HCT116 (cell line): ENCODE results near the gene EHMT1. TPM values are rescaled to one million over a fixed set of nuclear protein-coding genes. Genes with fewer than 3 reads are reported as not detected.

Experiments
- ATAC-seq: fragments of 200-7000 bp; cut with Tn5 transposase; 2 replicates; pipeline ENCODE4 v1.9.1; 2020; ENCODE audit warnings: mild to moderate bottlenecking, moderate library complexity
- BruUV-seq: library from RNA; stranded (reverse); fragments of 400-500 nt; replicated peaks from 2 replicates; lab custom pipeline; 2021; lab: Mats Ljungman, UMichigan
- CTCF ChIA-PET: fragments of 300-600 bp; sonication (Branson Sonifier 250); formaldehyde crosslinking; loops from one replicate; lab custom pipeline; 2021; ENCODE audit warnings: antibody characterized with exemption; lab: Charles Lee
- POLR2A ChIA-PET: fragments of 300-600, 350-600 bp; sonication (Branson Sonifier 250); formaldehyde crosslinking; loops from one replicate; lab custom pipeline; 2021; ENCODE audit warnings: antibody characterized with exemption; lab: Charles Lee
- RAD21 ChIA-PET, 2 experiments: fragments of 300-600 bp; sonication (Branson Sonifier 250); formaldehyde crosslinking; loops; one replicate each; lab custom pipeline; 2023; ENCODE audit warnings: low total read pairs in 2 of 2; ENCODE audit not compliant: uncharacterized antibody in 2 of 2, unreplicated experiment in 2 of 2, low non-redundant PET in 1 of 2; lab: Charles Lee
- DNase-seq: peaks from one replicate; pipeline ENCODE4 v3.0.0-alpha.2; 2010; ENCODE audit warnings: low read depth, low spot score
- H2AFZ ChIP-seq: fragments of 200-600 bp; shearing (Covaris generic), sonication (generic); 2 replicates; pipeline ENCODE4 v1.6.1; 2017; ENCODE audit warnings: low read depth, mixed run types, mixed read lengths, antibody characterized with exemption, low read length; ENCODE audit not compliant: poor library complexity, severe bottlenecking
- H3K27ac ChIP-seq: 2 replicates; pipeline ENCODE4 v1.5.1; 2012; ENCODE audit warnings: low read depth, low read length
- H3K27me3 ChIP-seq: fragments of 200-600 bp; sonication (generic); 2 replicates; pipeline ENCODE4 v1.6.1; 2016; ENCODE audit warnings: mixed run types, low read length, mixed read lengths; ENCODE audit not compliant: insufficient read depth
- H3K36me3 ChIP-seq, 2 experiments: fragments of 200-500 bp in 1 of 2; fragments of 200-600 bp in 1 of 2; sonication (Bioruptor generic) in 1 of 2; sonication (generic) in 1 of 2; 2 replicates each; pipeline versions ENCODE4 v1.5.1 to v1.6.1; 2014 to 2016; ENCODE audit warnings: low read length in 2 of 2, inconsistent platforms in 1 of 2, mixed read lengths in 1 of 2, mixed run types in 1 of 2; ENCODE audit not compliant: insufficient read depth in 2 of 2, control insufficient read depth in 1 of 2
- H3K4me1 ChIP-seq, 2 experiments: fragments of 200-600 bp in 1 of 2; sonication (generic) in 1 of 2; 2 replicates each; pipeline versions ENCODE4 v1.5.1 to v1.6.1; 2012 to 2017; ENCODE audit warnings: low read length in 2 of 2, inconsistent platforms in 1 of 2, mild to moderate bottlenecking in 1 of 2, mixed read lengths in 1 of 2, mixed run types in 1 of 2, moderate library complexity in 1 of 2; ENCODE audit not compliant: insufficient read depth in 2 of 2, control insufficient read depth in 1 of 2
- H3K4me2 ChIP-seq: fragments of 200-600 bp; sonication (generic); 2 replicates; pipeline ENCODE4 v1.6.1; 2017; ENCODE audit warnings: mixed run types, low read length, mixed read lengths
- H3K4me3 ChIP-seq, 2 experiments: fragments of 200-600 bp in 1 of 2; sonication (generic) in 1 of 2; replicated peaks in 1 of 2; 2 replicates each; pipeline ENCODE4 v1.5.1; 2011 to 2016; ENCODE audit warnings: low read length in 2 of 2, control low read depth in 1 of 2, low read depth in 1 of 2, mild to moderate bottlenecking in 1 of 2, mixed read lengths in 1 of 2, mixed run types in 1 of 2
- H3K79me2 ChIP-seq: fragments of 200-600 bp; sonication (generic); 2 replicates; pipeline ENCODE4 v1.6.1; 2017; ENCODE audit warnings: mild to moderate bottlenecking, mixed run types, low read length, moderate library complexity, mixed read lengths; ENCODE audit not compliant: insufficient read depth
- H3K9ac ChIP-seq: fragments of 200-600 bp; sonication (generic); 2 replicates; pipeline ENCODE4 v1.6.1; 2016; ENCODE audit warnings: low read length, mixed read lengths
- H3K9me2 ChIP-seq: fragments of 200-600 bp; sonication (generic), shearing (Covaris generic); 2 replicates; pipeline ENCODE4 v1.6.1; 2017; ENCODE audit warnings: mixed run types, mild to moderate bottlenecking, moderate library complexity; ENCODE audit not compliant: insufficient read depth
- H3K9me3 ChIP-seq, 2 experiments: fragments of 200-500 bp in 1 of 2; fragments of 200-600 bp in 1 of 2; sonication (Bioruptor generic) in 1 of 2; sonication (generic) in 1 of 2; 2 replicates each; pipeline ENCODE4 v1.6.1; 2014 to 2017; ENCODE audit warnings: low read length in 2 of 2, mixed read lengths in 2 of 2, inconsistent platforms in 1 of 2, low read depth in 1 of 2, mild to moderate bottlenecking in 1 of 2, mixed run types in 1 of 2, moderate library complexity in 1 of 2; ENCODE audit not compliant: control insufficient read depth in 1 of 2, insufficient read depth in 1 of 2
- H4K20me1 ChIP-seq: fragments of 200-600 bp; sonication (generic), shearing (Covaris generic); 2 replicates; pipeline ENCODE4 v1.6.1; 2017; ENCODE audit warnings: mixed run types, mild to moderate bottlenecking, moderate library complexity; ENCODE audit not compliant: insufficient read depth
- ELF1 ChIP-seq: IDR thresholded peaks from 2 replicates; pipeline ENCODE4 v1.6.1; 2012; ENCODE audit warnings: low read depth, borderline replicate concordance
- FOSL1 ChIP-seq: IDR thresholded peaks from 2 replicates; pipeline ENCODE4 v1.6.1; 2012; ENCODE audit warnings: low read depth
- MAX ChIP-seq: IDR thresholded peaks from 2 replicates; pipeline ENCODE4 v1.6.1; 2012
- REST ChIP-seq: IDR thresholded peaks from 2 replicates; pipeline ENCODE4 v1.6.1; 2012; ENCODE audit warnings: low read depth
- ZBTB33 ChIP-seq: IDR thresholded peaks from 2 replicates; pipeline ENCODE4 v1.6.1; 2011; ENCODE audit warnings: mild to moderate bottlenecking, low read length, moderate library complexity; ENCODE audit not compliant: insufficient replicate concordance; ENCODE audit errors: extremely low read depth
- ZNF274 ChIP-seq: fragments of 200-500 bp; sonication (Bioruptor generic); IDR thresholded peaks from 2 replicates; pipeline ENCODE4 v1.6.1; 2014; ENCODE audit warnings: mild to moderate bottlenecking, low read depth, low read length, inconsistent platforms
- intact Hi-C: fragments of 100-400 bp; cut with micrococcal nuclease; formaldehyde crosslinking; loops from 2 replicates; pipeline ENCODE4 v1.10.0; 2022
- total RNA-seq: library from RNA; stranded (reverse); gene quantifications from one replicate; pipeline ENCODE4 v1.2.1, GENCODE V29; 2021; ENCODE audit not compliant: unreplicated experiment

EHMT1 gene
- total RNA-seq, 1 experiment from 2014 or later = 86.1 TPM

GRCh38 chr9:137878146-137878941 is 259.5 kb downstream of the EHMT1 start:
- ChIA-PET POLR2A (no interaction called here), CTCF (no interaction called here), RAD21 (no interaction called here)
- H3K79me2 ChIP-seq = no peaks in the 10 kb centered on the region
- no peak overlapping the region for H3K9ac ChIP-seq
- no peak overlapping the region for H2AFZ ChIP-seq
- intact Hi-C loops = no loop called here
- H3K9me2 ChIP-seq = no peaks in the 10 kb centered on the region
- BruUV-seq = no TSS peak
- ATAC-seq = no peak
- TF ChIP-seq MAX (no peak), REST (peak; percentile 46), ELF1 (no peak)
- no peaks in the 10 kb centered on the region for H3K27me3 ChIP-seq
- H3K4me2 ChIP-seq = no peak overlapping the region
- no peaks in the 10 kb centered on the region for H3K36me3 ChIP-seq
- no peak overlapping the region for H3K27ac ChIP-seq
- H4K20me1 ChIP-seq = no peaks in the 10 kb centered on the region
- DNase-seq = no peak
- H3K4me1 ChIP-seq = peaks cover 0 to 6% of the 10 kb centered on the region in 2 experiments; a peak in 1 of 4 replicates
- no peak overlapping the region for H3K4me3 ChIP-seq
- H3K9me3 ChIP-seq = no peaks in the 10 kb centered on the region

GRCh38 chr9:137879052-137879451 is 260.2 kb downstream of the EHMT1 start:
- RAD21 ChIA-PET = no interaction called here
- TF ChIP-seq REST (no peak), ZBTB33 (no peak), MAX (no peak), FOSL1 (no peak), ZNF274 (no peak)

More at GRCh38 chr9:137879052-137879451, 260.2 kb downstream of the EHMT1 start:
- Histone ChIP-seq H3K4me3 (no peak overlapping the region), H3K36me3 (no peaks in the 10 kb centered on the region), H3K4me1 (peaks cover 0 to 6% of the 10 kb centered on the region in 2 experiments; a peak in 1 of 4 replicates), H3K79me2 (no peaks in the 10 kb centered on the region), H3K9me3 (no peaks in the 10 kb centered on the region), H3K9me2 (no peaks in the 10 kb centered on the region), H3K27ac (no peak overlapping the region), H4K20me1 (no peaks in the 10 kb centered on the region), H3K4me2 (no peak overlapping the region), H3K27me3 (no peaks in the 10 kb centered on the region), H2AFZ (no peak overlapping the region), H3K9ac (no peak overlapping the region)
- BruUV-seq = no TSS peak
- intact Hi-C loops = no loop called here
- POLR2A ChIA-PET = no interaction called here
- ATAC-seq (no peak), DNase-seq (no peak)
- CTCF ChIA-PET = no interaction called here
